Measurements from ENCODE around the gene CDHR2.

DNA sequence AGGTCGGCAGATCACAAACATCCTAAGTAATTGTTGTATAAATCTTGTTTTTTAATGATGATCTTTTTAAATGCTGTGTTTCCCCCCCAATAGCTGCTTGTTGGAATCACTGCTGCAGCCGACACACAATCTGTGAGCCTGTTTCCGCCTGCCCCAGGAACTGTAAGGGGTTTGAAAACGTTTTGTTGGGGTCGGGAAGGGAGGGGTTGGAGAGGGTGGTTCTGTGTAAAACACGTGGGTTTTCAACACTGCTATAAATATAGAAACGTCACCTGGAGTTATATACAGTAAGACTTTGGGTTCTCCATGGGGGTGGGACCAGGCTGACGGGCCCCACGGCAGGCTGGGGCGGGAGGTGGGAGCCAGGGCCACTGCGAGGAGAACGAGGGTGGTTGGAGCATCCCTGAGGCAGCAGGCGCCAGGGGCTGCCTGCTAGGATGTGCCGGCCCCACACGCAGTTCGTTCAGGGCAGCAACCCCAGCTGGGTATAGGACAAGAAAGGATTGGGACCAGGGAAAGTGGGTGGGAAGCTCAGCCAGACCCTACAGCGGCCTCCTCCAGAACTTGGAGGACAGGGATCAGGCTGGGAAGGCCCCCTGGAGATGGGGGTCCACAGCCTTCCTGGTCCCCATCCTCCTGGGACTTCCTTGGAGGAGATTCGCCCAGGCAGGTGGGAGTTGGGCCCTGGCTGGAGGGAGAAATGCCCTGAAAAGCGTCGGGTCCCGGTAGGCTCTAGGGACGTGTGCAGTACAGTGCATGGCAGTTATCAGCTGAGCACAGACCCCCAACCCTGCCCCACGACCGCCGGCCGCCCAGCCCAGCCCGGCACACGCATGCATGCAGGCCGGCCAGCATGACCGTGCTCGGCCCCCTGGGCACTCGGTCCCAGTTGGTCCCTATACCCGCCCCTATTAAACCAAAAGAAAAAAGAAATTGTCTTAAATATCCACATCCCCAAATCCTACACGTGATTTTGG is 21.6 kb upstream of the CDHR2 start:
- TF ChIP-seq EP300 (IDR thresholded peaks at IDR 0.05) (no peak), POLR2A (IDR thresholded peaks at IDR 0.05) (no peak)
- TF ChIP-seq, protein P1, sequence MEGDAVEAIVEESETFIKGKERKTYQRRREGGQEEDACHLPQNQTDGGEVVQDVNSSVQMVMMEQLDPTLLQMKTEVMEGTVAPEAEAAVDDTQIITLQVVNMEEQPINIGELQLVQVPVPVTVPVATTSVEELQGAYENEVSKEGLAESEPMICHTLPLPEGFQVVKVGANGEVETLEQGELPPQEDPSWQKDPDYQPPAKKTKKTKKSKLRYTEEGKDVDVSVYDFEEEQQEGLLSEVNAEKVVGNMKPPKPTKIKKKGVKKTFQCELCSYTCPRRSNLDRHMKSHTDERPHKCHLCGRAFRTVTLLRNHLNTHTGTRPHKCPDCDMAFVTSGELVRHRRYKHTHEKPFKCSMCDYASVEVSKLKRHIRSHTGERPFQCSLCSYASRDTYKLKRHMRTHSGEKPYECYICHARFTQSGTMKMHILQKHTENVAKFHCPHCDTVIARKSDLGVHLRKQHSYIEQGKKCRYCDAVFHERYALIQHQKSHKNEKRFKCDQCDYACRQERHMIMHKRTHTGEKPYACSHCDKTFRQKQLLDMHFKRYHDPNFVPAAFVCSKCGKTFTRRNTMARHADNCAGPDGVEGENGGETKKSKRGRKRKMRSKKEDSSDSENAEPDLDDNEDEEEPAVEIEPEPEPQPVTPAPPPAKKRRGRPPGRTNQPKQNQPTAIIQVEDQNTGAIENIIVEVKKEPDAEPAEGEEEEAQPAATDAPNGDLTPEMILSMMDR (IDR thresholded peaks at IDR 0.05): no peak
